DND-41 (cell line): ENCODE measurements around the gene NPHP4.

Experiments used
- ATAC-seq: fragments of 200-7000 bp; cut with Tn5 transposase; 3 replicates; pipeline ENCODE4 v1.9.1; 2021; ENCODE audit warnings: low read depth; ENCODE audit not compliant: insufficient read depth
- DNase-seq: peaks from one replicate; pipeline ENCODE4 v3.0.0-alpha.2; 2020
- H2AFZ ChIP-seq: 2 replicates; pipeline ENCODE4 v1.6.0; 2012; ENCODE audit warnings: low read depth, low read length
- H3K27ac ChIP-seq: 2 replicates; pipeline ENCODE4 v1.5.1; 2012; ENCODE audit warnings: low read length, inconsistent platforms
- H3K27me3 ChIP-seq: fragments of 200-600 bp; sonication (generic); 2 replicates; pipeline ENCODE4 v1.6.0; 2012; ENCODE audit warnings: low read length, mild to moderate bottlenecking, inconsistent platforms; ENCODE audit not compliant: insufficient read depth, poor library complexity
- H3K36me3 ChIP-seq: 2 replicates; pipeline ENCODE4 v1.5.1; 2012; ENCODE audit warnings: low read length, inconsistent platforms; ENCODE audit not compliant: insufficient read depth
- H3K4me1 ChIP-seq: 2 replicates; pipeline ENCODE4 v1.5.1; 2012; ENCODE audit warnings: mild to moderate bottlenecking, low read length; ENCODE audit not compliant: insufficient read depth
- H3K4me2 ChIP-seq: 2 replicates; pipeline ENCODE4 v1.6.0; 2012; ENCODE audit warnings: mild to moderate bottlenecking, moderate library complexity, low read length, inconsistent platforms; ENCODE audit not compliant: insufficient read depth
- H3K4me3 ChIP-seq, 2 experiments: fragments of 200-600 bp in 1 of 2; shearing (Covaris generic) in 1 of 2; 2 replicates each; pipeline ENCODE4 v1.5.1; 2012 to 2016; ENCODE audit warnings: inconsistent platforms in 2 of 2, low read length in 2 of 2, mild to moderate bottlenecking in 2 of 2, low read depth in 1 of 2, moderate library complexity in 1 of 2
- H3K79me2 ChIP-seq: 2 replicates; pipeline ENCODE4 v1.6.0; 2012; ENCODE audit warnings: low read length, inconsistent platforms; ENCODE audit not compliant: insufficient read depth
- H3K9ac ChIP-seq: 2 replicates; pipeline ENCODE4 v1.6.0; 2012; ENCODE audit warnings: low read depth, mild to moderate bottlenecking, inconsistent platforms, low read length, moderate library complexity
- H3K9me3 ChIP-seq: 2 replicates; pipeline ENCODE4 v1.5.1; 2012; ENCODE audit warnings: low read length, moderate library complexity, mild to moderate bottlenecking, inconsistent platforms; ENCODE audit not compliant: insufficient read depth, severe bottlenecking
- H4K20me1 ChIP-seq: 2 replicates; pipeline ENCODE4 v1.6.0; 2012; ENCODE audit warnings: low read length; ENCODE audit not compliant: insufficient read depth
- EZH2 ChIP-seq: IDR thresholded peaks from 3 replicates; pipeline ENCODE4 v1.6.1; 2012; ENCODE audit warnings: borderline replicate concordance, low read depth, mild to moderate bottlenecking, moderate library complexity, low read length, inconsistent platforms; ENCODE audit not compliant: severe bottlenecking
- TF ChIP-seq, protein P1 (sequence below): IDR thresholded peaks from 2 replicates; pipeline ENCODE4 v1.5.1; 2012; ENCODE audit warnings: borderline replicate concordance, low read length, moderate library complexity, mild to moderate bottlenecking; ENCODE audit not compliant: poor library complexity, severe bottlenecking; ENCODE audit errors: extremely low read depth

NPHP4 gene

GRCh38 chr1:5898266-5898665 lies 94.0 kb downstream of the NPHP4 start:
- Histone ChIP-seq H3K27ac (no peak overlapping the region), H3K4me2 (no peak overlapping the region), H2AFZ (no peak overlapping the region), H3K4me1 (no peaks in the 10 kb centered on the region), H4K20me1 (no peaks in the 10 kb centered on the region; the same call in 1 of the 2 replicates), H3K9ac (no peak overlapping the region), H3K36me3 (peaks cover 53% of the 10 kb centered on the region), H3K27me3 (no peaks in the 10 kb centered on the region), H3K9me3 (no peaks in the 10 kb centered on the region), H3K4me3 (no peak overlapping the region), H3K79me2 (no peaks in the 10 kb centered on the region)
- no peak for DNase-seq
- no peak for ATAC-seq
- TF ChIP-seq EZH2, result no peak
- TF ChIP-seq, protein P1, sequence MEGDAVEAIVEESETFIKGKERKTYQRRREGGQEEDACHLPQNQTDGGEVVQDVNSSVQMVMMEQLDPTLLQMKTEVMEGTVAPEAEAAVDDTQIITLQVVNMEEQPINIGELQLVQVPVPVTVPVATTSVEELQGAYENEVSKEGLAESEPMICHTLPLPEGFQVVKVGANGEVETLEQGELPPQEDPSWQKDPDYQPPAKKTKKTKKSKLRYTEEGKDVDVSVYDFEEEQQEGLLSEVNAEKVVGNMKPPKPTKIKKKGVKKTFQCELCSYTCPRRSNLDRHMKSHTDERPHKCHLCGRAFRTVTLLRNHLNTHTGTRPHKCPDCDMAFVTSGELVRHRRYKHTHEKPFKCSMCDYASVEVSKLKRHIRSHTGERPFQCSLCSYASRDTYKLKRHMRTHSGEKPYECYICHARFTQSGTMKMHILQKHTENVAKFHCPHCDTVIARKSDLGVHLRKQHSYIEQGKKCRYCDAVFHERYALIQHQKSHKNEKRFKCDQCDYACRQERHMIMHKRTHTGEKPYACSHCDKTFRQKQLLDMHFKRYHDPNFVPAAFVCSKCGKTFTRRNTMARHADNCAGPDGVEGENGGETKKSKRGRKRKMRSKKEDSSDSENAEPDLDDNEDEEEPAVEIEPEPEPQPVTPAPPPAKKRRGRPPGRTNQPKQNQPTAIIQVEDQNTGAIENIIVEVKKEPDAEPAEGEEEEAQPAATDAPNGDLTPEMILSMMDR, result no peak

- ATAC-seq, result no peak
- H3K27ac ChIP-seq, result no peak overlapping the region
- no peaks in the 10 kb centered on the region for H3K9me3 ChIP-seq
- no peak overlapping the region for H2AFZ ChIP-seq
- DNase-seq, result no peak
- H3K9ac ChIP-seq, result no peak overlapping the region
- TF ChIP-seq, protein P1, result no peak
- no peak for TF ChIP-seq EZH2
- H3K27me3 ChIP-seq, result no peaks in the 10 kb centered on the region
- peaks cover 4% of the 10 kb centered on the region; the same call in 1 of the 2 replicates for H4K20me1 ChIP-seq
- H3K4me3 ChIP-seq, result no peak overlapping the region
- H3K4me2 ChIP-seq, result no peak overlapping the region
- no peaks in the 10 kb centered on the region for H3K79me2 ChIP-seq
- H3K4me1 ChIP-seq, result no peaks in the 10 kb centered on the region
- H3K36me3 ChIP-seq, result peaks cover 51% of the 10 kb centered on the region
These were observed 95.2 kb downstream of the NPHP4 start for GRCh38 chr1:5896706-5897660.

DNA sequence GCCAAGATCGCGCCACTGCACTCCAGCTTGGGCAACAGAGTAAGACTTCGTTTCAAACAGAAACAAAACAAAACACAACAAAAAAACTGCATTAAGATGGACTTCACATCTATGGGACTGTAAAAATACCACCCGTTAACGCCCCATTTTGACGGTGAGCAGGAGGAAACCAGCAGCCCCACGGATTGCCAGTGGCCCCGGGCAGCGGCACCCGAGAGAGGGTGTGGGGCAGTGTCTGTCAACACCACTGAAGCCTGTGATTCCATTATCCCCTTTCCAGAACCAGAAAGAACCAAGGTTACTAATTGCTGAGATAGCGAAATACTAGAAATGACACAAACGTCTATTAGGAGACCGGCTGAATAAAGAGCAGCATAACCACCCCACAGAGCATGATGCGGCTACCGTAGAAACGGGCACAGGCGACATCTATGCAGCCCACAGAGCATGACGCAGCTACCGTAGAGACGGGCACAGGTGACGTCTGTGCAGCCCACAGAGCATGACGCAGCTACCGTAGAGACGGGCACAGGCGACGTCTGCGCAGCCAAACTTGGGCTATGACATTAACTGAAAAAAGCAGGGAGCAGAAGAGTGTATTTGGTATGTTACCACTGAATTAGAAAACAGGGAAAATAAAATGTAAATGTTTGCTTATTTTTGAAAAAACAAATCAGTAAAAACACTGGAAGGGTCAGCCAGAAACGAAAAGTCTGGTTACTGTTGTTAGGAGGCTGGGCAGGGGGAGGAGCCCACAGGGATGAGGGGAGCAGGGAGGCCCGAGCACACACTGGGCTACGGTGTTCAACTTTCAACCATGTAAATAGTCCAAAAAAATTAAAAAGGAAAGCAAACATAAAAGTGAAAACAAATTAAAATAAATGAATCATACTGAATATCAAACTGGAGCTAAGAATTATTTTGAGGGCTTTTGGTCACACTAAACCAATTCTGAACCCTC lies 96.5 kb downstream of the NPHP4 start:
- Histone ChIP-seq H3K9me3 (no peaks in the 10 kb centered on the region), H3K36me3 (peaks cover 53% of the 10 kb centered on the region), H3K79me2 (no peaks in the 10 kb centered on the region), H2AFZ (no peak overlapping the region), H3K9ac (no peak overlapping the region), H3K4me1 (no peaks in the 10 kb centered on the region), H3K27ac (no peak overlapping the region), H3K4me3 (no peak overlapping the region), H4K20me1 (peaks cover 8% of the 10 kb centered on the region; the same call in 1 of the 2 replicates), H3K27me3 (no peaks in the 10 kb centered on the region), H3K4me2 (no peak overlapping the region)
- ATAC-seq (no peak), DNase-seq (no peak)
- no peak for TF ChIP-seq EZH2
- TF ChIP-seq, protein P1, result no peak
